Measurements from ENCODE around the gene CTSD.
A peak's percentile ranks its signal among the peaks of the same experiment; 100 is the strongest.

The CTSD gene

DNA sequence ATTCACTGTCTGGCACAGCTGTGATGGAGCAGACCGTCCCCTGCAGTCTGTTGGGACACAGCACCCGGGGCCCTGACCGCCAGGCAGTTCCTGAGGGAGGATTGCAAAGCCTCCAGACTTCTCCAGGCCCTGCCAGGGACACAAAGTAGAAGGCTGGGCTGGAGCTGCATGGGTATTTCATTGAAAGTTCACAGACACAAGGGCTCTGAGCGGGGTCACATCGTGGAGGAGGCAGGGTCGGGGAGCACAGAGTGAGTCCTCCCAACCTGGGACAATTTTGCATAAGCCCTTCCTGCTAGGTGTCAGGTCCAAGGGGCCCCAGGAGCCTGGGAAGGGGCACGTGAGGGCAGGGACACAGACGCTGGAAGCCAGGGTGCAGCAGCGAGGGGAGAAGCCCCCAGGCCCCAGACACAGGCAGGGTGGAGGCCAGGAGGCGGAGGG is 29.1 kb downstream of the CTSD start:
- H3K36me3 Mint-ChIP-seq (ENCODE audit: insufficient read depth), result no peaks in the 10 kb centered on the region
- peak overlapping the region in 1 of 2 donors; percentile 19 for H3K4me3 Mint-ChIP-seq
- H3K27me3 Mint-ChIP-seq, result peaks cover 39 to 79% of the 10 kb centered on the region in 2 donors
- no peak for DNase-seq
- peaks cover 8 to 17% of the 10 kb centered on the region in 2 donors for H3K9me3 Mint-ChIP-seq
- ATAC-seq (replicated peaks), result no peak
- no peak overlapping the region for H3K27ac Mint-ChIP-seq
- peaks cover 11 to 30% of the 10 kb centered on the region in 2 donors for H3K4me1 Mint-ChIP-seq (ENCODE audit: low read depth in 2 of 2)

DNA sequence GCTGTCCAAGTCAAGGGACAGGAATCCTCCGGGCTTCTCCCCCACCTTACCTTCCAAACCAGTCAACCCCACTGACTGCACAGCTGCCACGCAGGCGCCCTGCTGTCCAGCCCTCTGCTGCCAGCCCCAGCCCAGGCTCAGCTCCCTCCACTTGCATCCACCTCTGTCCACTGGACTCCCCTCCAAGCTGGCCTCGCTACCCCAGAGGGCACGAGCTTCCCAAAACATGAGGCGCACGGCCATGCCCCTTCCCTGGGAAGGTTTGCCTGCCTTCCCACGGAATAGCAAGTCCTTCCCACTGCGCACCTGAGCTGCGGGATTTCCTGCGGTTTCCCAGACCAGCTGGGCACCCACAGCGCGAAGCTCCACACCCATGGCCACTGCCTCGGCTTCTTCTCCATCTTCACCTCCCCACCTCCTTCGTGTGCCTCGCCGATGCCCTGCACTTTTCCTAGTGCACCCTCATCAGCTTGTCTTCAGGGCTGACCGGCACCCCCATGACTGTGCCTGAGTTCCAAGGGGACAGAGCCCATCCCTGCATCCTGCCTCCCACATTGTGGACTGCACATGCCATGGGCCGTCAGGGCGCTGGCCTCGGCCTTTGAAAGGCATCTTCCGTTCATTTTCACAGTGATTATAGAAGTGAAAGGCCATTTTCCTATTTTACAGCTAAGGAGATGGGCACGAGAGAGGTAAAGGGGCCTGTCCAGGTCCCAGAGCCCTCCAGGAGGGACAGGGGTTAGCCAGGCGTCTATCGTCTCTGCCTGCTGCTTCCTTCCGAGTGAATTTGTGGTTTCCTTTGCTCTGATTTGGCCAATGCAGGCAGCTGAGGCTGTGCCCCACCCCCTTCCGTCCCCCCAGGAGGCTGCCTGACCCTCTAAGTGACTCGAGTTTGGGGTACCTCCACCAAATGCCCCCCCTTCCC is 29.7 kb downstream of the CTSD start:
- no peak overlapping the region for H3K27ac Mint-ChIP-seq
- DNase-seq, result no peak
- H3K27me3 Mint-ChIP-seq, result peaks cover 41 to 84% of the 10 kb centered on the region in 2 donors
- H3K36me3 Mint-ChIP-seq (ENCODE audit: insufficient read depth), result no peaks in the 10 kb centered on the region
- no peak for ATAC-seq (replicated peaks)
- peaks cover 12 to 36% of the 10 kb centered on the region in 2 donors for H3K4me1 Mint-ChIP-seq (ENCODE audit: low read depth in 2 of 2)
- H3K4me3 Mint-ChIP-seq, result peak overlapping the region in 1 of 2 donors; percentile 19
- peaks cover 8 to 17% of the 10 kb centered on the region in 2 donors for H3K9me3 Mint-ChIP-seq

DNA sequence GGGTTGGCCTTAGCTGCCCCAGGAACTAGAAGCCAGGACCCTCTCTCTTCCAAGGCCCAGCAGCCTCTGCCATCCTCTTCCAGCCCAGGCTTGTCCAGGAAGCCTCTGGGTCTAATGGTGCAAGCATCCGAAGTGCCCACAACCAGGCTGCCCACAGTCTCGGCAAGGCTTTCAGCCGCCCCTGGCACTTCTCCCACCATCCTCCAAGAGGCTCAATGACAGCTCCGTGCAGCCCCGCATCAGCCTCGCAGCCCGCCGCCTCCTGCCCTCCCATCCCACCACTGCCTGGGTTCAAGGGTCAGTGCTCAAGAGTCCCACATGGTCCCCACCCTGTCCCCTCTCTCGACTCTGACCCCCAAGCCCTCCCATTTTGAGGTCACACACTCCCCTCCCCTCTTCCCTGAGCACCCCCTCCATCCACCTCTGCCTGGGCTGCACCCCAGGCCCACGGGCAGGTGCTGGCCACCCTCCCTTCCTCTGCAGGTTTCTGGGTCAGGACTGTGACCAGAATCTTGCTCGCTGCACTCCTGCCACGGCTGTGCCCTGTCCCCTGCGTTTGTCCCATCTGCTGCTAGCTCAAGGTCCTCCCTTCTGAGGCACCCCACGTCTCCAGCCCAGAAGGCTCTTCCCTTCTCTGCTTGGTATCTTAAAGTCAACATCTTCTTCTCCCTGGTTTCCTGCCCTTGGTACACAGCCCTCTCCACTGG is 30.6 kb downstream of the CTSD start:
- H3K4me3 Mint-ChIP-seq, result no peak overlapping the region
- H3K27me3 Mint-ChIP-seq, result peaks cover 49 to 85% of the 10 kb centered on the region in 2 donors
- H3K36me3 Mint-ChIP-seq (ENCODE audit: insufficient read depth), result no peaks in the 10 kb centered on the region
- ATAC-seq (replicated peaks) (no peak), DNase-seq (no peak)
- peaks cover 8 to 17% of the 10 kb centered on the region in 2 donors for H3K9me3 Mint-ChIP-seq
- no peak overlapping the region for H3K27ac Mint-ChIP-seq
- H3K4me1 Mint-ChIP-seq (ENCODE audit: low read depth in 2 of 2), result peaks cover 20 to 38% of the 10 kb centered on the region in 2 donors

DNA sequence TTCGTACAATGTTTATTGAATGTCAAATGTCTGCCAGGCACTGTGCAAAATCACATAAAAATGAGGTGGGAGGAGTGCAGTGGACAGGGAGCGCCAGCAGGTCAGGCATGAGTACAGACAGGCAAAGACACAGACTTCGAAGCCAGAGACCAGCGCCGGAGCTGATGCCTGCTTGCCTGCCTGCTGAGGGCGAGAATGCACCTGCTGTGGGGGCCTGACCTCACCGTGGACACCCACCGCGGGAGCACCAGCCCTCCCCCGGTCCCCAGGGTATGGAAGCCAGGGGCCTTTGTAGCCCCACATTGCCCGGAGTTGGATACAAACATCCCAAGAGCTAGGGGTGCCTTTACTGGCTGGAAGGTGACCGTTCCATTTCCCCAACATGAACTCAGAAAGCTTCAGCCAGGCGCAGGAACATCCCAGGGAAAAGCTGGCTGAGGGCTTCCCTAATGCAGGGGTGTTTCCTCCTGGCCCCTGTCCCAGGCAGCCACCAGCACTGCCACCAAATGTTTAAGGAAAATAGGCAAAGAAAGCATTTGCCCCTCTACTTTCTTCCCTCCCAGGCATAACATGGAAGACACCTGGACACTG is 31.2 kb downstream of the CTSD start:
- H3K4me3 Mint-ChIP-seq, result no peak overlapping the region
- H3K36me3 Mint-ChIP-seq (ENCODE audit: insufficient read depth), result no peaks in the 10 kb centered on the region
- ATAC-seq (replicated peaks) (no peak), DNase-seq (no peak)
- peaks cover 26 to 43% of the 10 kb centered on the region in 2 donors for H3K4me1 Mint-ChIP-seq (ENCODE audit: low read depth in 2 of 2)
- peaks cover 55 to 89% of the 10 kb centered on the region in 2 donors for H3K27me3 Mint-ChIP-seq
- H3K27ac Mint-ChIP-seq, result no peak overlapping the region
- H3K9me3 Mint-ChIP-seq, result peaks cover 8 to 17% of the 10 kb centered on the region in 2 donors

DNA sequence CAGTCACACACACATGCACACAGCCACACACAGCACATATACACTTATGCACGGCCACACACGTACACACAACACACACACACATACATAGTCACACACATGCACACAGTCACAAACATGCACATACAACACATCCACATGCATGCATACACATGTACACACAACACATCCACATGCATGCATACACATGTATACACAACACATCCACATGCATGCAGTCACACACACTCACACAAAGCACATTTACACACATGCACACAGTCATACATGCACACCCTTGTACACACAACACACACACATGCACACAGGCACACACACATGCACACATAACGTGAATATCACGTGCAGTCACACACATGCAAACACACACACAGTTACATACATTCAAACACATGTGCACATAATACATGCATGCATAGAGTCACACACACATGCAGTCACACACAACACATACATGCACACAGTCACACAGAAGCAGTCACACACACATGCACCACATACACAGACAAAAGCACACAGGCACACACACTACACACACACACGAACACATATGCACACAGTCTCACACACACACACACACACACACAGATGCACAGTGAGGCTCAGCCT is 32.2 kb downstream of the CTSD start:
- Mint-ChIP-seq H3K27ac (no peak overlapping the region), H3K27me3 (peaks cover 57 to 92% of the 10 kb centered on the region in 2 donors), H3K4me1 (ENCODE audit: low read depth in 2 of 2) (peaks cover 27 to 44% of the 10 kb centered on the region in 2 donors)

DNA sequence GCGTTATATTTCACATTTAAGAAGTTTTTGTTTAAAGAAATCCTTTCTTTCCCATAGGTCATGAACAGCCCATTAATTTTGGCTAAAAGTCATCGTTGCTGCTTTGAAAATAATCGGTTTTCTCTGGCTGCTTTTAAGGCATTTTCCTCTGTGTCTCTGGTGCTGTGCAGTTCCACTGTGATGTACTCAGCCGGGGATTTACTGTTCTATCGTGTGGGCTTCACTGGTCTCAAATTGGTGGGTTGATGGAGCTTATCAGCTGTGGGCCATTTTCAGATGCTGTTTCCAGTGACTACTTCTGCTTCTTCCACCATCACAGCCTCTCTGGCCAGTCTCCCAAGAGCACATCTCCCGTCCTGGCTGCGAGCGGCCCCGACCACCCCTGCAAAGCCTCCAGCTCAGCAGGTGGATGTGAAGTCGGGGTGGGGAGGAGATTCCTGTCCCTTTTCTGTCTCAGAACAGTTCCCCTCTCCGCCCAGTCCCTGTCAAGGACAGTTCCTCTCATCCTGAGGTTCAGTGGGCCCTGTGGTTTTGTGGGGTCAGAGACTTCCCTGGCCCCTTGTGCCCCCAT is 33.6 kb downstream of the CTSD start:
- no peaks in the 10 kb centered on the region for H3K36me3 Mint-ChIP-seq (ENCODE audit: insufficient read depth)
- peak overlapping the region in 1 of 2 donors; percentile 71 for H3K27ac Mint-ChIP-seq
- DNase-seq (no peak), ATAC-seq (replicated peaks) (no peak)
- no peaks in the 10 kb centered on the region for H3K9me3 Mint-ChIP-seq
- peaks cover 27 to 44% of the 10 kb centered on the region in 2 donors for H3K4me1 Mint-ChIP-seq (ENCODE audit: low read depth in 2 of 2)
- H3K4me3 Mint-ChIP-seq, result peak overlapping the region; percentile 68 to 77
- peaks cover 48 to 85% of the 10 kb centered on the region in 2 donors for H3K27me3 Mint-ChIP-seq

More for the DNA sequence above, 32.2 kb downstream of the CTSD start:
- Mint-ChIP-seq H3K36me3 (ENCODE audit: insufficient read depth) (no peaks in the 10 kb centered on the region), H3K9me3 (peaks cover 5 to 14% of the 10 kb centered on the region in 2 donors), H3K4me3 (no peak overlapping the region)
- DNase-seq (no peak), ATAC-seq (replicated peaks) (no peak)

DNA sequence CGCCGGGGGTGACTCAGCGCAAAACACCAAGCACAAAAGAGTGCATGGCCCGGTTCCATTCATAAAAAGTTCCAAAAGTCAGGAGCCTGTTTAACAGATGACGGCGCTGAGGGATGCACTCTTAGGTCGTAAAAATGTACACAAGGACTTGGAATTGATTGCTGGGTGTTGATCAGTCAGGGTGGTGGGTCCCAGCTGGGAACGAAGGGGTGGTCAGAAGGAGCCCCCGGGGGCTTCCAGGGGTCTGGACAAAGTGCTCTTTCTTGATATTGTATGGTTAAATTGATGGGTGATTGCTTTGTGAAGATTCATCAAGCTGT is 34.1 kb downstream of the CTSD start:
- H3K27me3 Mint-ChIP-seq, result peaks cover 48 to 85% of the 10 kb centered on the region in 2 donors
- H3K4me3 Mint-ChIP-seq, result peak overlapping the region; percentile 68 to 77
- H3K27ac Mint-ChIP-seq, result peak overlapping the region in 1 of 2 donors; percentile 71
- no peak for ATAC-seq (replicated peaks)
- no peaks in the 10 kb centered on the region for H3K9me3 Mint-ChIP-seq
- peaks cover 27 to 44% of the 10 kb centered on the region in 2 donors for H3K4me1 Mint-ChIP-seq (ENCODE audit: low read depth in 2 of 2)
- no peaks in the 10 kb centered on the region for H3K36me3 Mint-ChIP-seq (ENCODE audit: insufficient read depth)
- no peak for DNase-seq

DNA sequence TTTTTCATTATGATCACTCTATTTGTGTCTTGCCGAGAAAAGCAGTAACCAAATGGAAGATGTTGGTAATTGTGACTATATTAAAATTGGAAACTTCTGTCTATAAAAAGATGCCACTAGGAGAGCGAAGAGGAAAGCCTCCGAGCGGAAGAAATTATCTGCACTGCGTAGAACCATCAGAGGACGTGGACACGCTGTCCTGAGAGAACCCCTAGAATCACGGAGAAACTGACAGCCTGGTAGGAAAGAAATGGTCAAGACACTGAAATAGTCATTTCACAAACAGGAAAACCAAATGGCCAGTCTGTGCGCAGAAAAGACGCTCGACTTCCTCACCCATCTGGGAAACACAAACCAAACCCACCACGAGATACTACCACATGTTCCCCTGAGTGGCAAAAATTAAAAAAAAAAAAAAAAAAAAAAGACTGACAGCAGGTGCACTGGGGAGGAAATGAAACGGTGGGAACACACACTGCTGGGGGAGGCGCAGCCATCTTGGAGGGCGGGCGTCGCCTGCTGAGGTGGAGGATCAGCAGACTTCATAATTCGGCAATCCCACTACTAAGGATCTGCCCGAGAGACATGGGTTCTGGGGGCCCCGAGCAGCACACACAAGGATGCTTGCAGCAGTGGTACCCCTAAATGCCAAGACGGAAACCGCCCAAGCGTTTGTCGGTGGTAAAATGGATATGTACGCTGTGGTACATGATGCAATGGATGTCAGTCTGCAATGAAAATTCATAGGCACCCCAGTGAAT is 34.6 kb downstream of the CTSD start:
- H3K36me3 Mint-ChIP-seq (ENCODE audit: insufficient read depth), result no peaks in the 10 kb centered on the region
- peak overlapping the region in 1 of 2 donors; percentile 69 for H3K27ac Mint-ChIP-seq
- no peaks in the 10 kb centered on the region for H3K9me3 Mint-ChIP-seq
- DNase-seq (no peak), ATAC-seq (replicated peaks) (peak; percentile 64)
- peaks cover 46 to 83% of the 10 kb centered on the region in 2 donors for H3K27me3 Mint-ChIP-seq
- peaks cover 24 to 39% of the 10 kb centered on the region in 2 donors for H3K4me1 Mint-ChIP-seq (ENCODE audit: low read depth in 2 of 2)
- H3K4me3 Mint-ChIP-seq, result peak overlapping the region; percentile 68 to 77

DNA sequence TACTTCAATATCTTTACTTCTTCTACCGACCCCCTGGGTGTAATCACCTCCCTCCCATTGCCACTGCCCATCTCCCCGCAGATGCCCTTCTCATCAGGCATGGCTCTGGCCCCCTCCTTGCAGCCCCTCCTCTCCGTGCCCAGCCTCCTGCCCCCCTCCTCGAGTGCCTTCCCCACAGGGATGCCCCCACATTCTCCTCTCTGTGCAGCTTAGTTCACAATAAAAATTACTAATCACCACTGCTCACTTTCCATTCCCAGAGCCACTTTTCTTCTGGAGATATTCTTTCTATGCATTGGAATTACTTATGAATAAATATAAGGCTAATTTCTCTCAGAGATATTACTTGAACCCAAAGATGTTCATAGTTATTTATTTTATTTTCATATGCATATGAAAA is 35.4 kb downstream of the CTSD start:
- H3K4me1 Mint-ChIP-seq (ENCODE audit: low read depth in 2 of 2), result peaks cover 17 to 31% of the 10 kb centered on the region in 2 donors
- DNase-seq, result no peak
- peaks cover 38 to 82% of the 10 kb centered on the region in 2 donors for H3K27me3 Mint-ChIP-seq
- peak overlapping the region; percentile 68 to 77 for H3K4me3 Mint-ChIP-seq
- no peaks in the 10 kb centered on the region for H3K36me3 Mint-ChIP-seq (ENCODE audit: insufficient read depth)
- no peak for ATAC-seq (replicated peaks)
- H3K27ac Mint-ChIP-seq, result no peak overlapping the region
- H3K9me3 Mint-ChIP-seq, result no peaks in the 10 kb centered on the region

DNA sequence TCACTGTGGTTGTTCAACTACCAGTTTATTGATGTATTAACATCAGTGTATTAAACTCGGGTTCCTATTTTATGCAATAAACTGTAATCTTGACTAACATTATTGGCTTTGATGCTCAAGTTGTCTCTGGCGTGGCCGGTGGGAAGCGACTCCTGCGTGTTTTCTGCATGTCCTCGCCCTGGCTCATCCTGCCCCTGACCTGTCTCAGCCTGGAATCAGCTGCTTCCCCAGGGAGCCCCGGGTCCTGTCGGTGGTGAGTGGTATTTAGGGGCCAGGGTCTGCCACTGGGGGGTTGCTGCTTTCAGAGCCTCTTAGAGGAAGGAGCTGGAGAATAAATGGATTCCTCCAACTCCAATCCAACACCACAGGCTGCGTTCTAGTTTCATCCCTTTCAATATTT is 35.9 kb downstream of the CTSD start:
- Mint-ChIP-seq H3K36me3 (ENCODE audit: insufficient read depth) (no peaks in the 10 kb centered on the region), H3K27ac (no peak overlapping the region), H3K27me3 (peaks cover 40 to 80% of the 10 kb centered on the region in 2 donors), H3K4me1 (ENCODE audit: low read depth in 2 of 2) (peaks cover 19 to 31% of the 10 kb centered on the region in 2 donors), H3K4me3 (no peak overlapping the region), H3K9me3 (no peaks in the 10 kb centered on the region)
- ATAC-seq (replicated peaks) (no peak), DNase-seq (no peak)

DNA sequence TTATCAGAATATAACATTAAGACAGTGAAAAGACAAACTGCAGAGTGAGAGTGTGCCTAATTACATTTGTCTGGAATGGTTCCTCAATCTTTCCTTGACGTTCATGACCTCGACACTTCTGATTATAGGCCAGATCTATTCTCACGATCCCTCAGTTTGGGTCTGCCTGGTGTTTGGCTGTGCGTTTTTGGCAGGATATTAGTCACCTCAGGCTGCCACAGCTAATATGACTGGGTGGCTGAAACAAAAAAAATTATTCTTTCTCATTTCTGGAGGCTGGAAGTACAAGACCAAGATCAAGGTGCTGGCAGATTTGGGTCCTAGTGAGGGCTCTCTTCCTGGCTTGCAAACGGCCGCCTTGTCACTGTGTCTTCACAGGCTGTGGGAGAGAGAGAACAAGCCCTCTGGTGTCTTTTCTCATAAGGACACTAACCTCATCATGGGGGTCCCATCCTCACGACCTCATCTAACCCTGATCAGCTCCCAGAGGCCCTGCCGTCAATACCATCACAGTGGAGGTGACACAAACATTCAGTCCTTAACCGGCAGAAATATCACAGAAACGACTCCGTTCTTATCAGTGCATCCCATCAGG is 36.5 kb downstream of the CTSD start:
- no peak for ATAC-seq (replicated peaks)
- H3K4me3 Mint-ChIP-seq, result no peak overlapping the region

DNA sequence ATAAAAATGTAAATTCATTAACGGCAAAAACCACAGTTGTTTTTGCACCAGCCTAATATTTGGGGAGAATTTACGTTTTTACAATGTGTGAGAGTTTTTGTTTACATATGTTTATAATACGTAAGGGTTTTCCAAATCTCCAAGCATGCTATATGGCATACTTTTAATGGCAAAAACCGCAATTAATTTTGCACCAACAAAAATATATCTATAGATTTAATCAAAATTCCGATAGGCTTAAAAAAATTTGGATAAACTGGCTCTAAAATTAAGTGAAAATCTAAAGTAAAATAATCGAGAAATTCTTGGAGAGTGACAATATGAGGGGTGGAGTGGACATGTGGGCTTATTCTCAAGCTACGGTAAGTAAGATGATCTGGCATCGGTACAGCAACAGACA is 43.9 kb downstream of the CTSD start:
- H3K9me3 Mint-ChIP-seq, result no peaks in the 10 kb centered on the region
- no peaks in the 10 kb centered on the region for H3K36me3 Mint-ChIP-seq (ENCODE audit: insufficient read depth)
- peaks cover 0 to 5% of the 10 kb centered on the region in 2 donors for H3K4me1 Mint-ChIP-seq (ENCODE audit: low read depth in 2 of 2)
- no peak overlapping the region for H3K27ac Mint-ChIP-seq
- H3K27me3 Mint-ChIP-seq, result peaks cover 6 to 40% of the 10 kb centered on the region in 2 donors
- DNase-seq (no peak), ATAC-seq (replicated peaks) (no peak)
- H3K4me3 Mint-ChIP-seq, result no peak overlapping the region

More for the DNA sequence above, 36.5 kb downstream of the CTSD start:
- H3K4me1 Mint-ChIP-seq (ENCODE audit: low read depth in 2 of 2), result peaks cover 22 to 29% of the 10 kb centered on the region in 2 donors
- H3K27me3 Mint-ChIP-seq, result peaks cover 39 to 76% of the 10 kb centered on the region in 2 donors
- H3K36me3 Mint-ChIP-seq (ENCODE audit: insufficient read depth), result no peaks in the 10 kb centered on the region
- no peak overlapping the region for H3K27ac Mint-ChIP-seq
- no peaks in the 10 kb centered on the region for H3K9me3 Mint-ChIP-seq
- no peak for DNase-seq

Data from effector memory CD8-positive, alpha-beta T cell (primary cell).